SIG-M5 treated with dmso at 0.1 percent for 504 hours (cell line): ENCODE data around the gene OR2A25.
"Not testable (repeated sequence)": the region's sequence is repeated elsewhere in the genome, so short reads cannot be mapped to it uniquely, and the experiment has no call there.

Experiments used
- DNase-seq: peaks from one replicate; lab custom pipeline; 2025; ENCODE audit not compliant: unreplicated experiment; lab: John Stamatoyannopoulos, UW

Gene OR2A25

GRCh38 chr7:144069511-144069910, at the start of gene OR2A25:
Gene OR2A25 (plus strand): TSS chr7:144069811. CDS start chr7:144074220, 4,409 bp downstream.
- no peak for DNase-seq

- DNase-seq, result no peak
Measured at GRCh38 chr7:144020340-144020739, 49.3 kb upstream of the OR2A25 start.

- DNase-seq, result no peak
Measured at GRCh38 chr7:144022169-144022568, 47.4 kb upstream of the OR2A25 start.

GRCh38 chr7:144023171-144023827, 46.3 kb upstream of the OR2A25 start:
- no peak for DNase-seq

- DNase-seq, result no peak
Measured at GRCh38 chr7:144024213-144024612, 45.4 kb upstream of the OR2A25 start.

GRCh38 chr7:144026203-144026883, 43.3 kb upstream of the OR2A25 start:
- no peak for DNase-seq

- no peak for DNase-seq
Measured at GRCh38 chr7:144027070-144027469, 42.5 kb upstream of the OR2A25 start.

GRCh38 chr7:144027974-144028373, 41.6 kb upstream of the OR2A25 start:
- no peak for DNase-seq

- DNase-seq, result no peak
Measured at GRCh38 chr7:144028547-144028946, 41.1 kb upstream of the OR2A25 start.

- DNase-seq, result no peak
Measured at GRCh38 chr7:144032516-144032915, 37.1 kb upstream of the OR2A25 start.

GRCh38 chr7:144032985-144033709, 36.5 kb upstream of the OR2A25 start:
- DNase-seq, result no peak

GRCh38 chr7:144035385-144035784, 34.2 kb upstream of the OR2A25 start:
- DNase-seq, result no peak

GRCh38 chr7:144036302-144036885, 33.2 kb upstream of the OR2A25 start:
- no peak for DNase-seq

GRCh38 chr7:144037414-144038035, 32.1 kb upstream of the OR2A25 start:
- no peak for DNase-seq

- no peak for DNase-seq
Measured at GRCh38 chr7:144038887-144039286, 30.7 kb upstream of the OR2A25 start.

GRCh38 chr7:144048648-144049047, 21.0 kb upstream of the OR2A25 start, which contains the start of gene OR2A5:
Gene OR2A5 (plus strand): TSS chr7:144048948. CDS start chr7:144050402, 1,454 bp downstream.
- DNase-seq, result no peak

- DNase-seq, result no peak
Measured at GRCh38 chr7:144049491-144049890, 20.1 kb upstream of the OR2A25 start.

- DNase-seq, result no peak
Measured at GRCh38 chr7:144050093-144050492, 19.5 kb upstream of the OR2A25 start.

GRCh38 chr7:144050884-144051283, 18.7 kb upstream of the OR2A25 start:
- not testable (repeated sequence) for DNase-seq

GRCh38 chr7:144057954-144058353, 11.7 kb upstream of the OR2A25 start:
- no peak for DNase-seq

- no peak for DNase-seq
Measured at GRCh38 chr7:144063710-144064109, 5.9 kb upstream of the OR2A25 start.
